CD4-positive, alpha-beta T cell treated with Interferon gamma for 1 hour (primary cell): Measurements from ENCODE around the gene NEFH.
A peak's percentile ranks its signal among the peaks of the same experiment; 100 is the strongest.

Source experiments
- DNase-seq: peaks from one replicate; pipeline ENCODE4 v3.0.0-alpha.2; 2020

The NEFH gene

DNA sequence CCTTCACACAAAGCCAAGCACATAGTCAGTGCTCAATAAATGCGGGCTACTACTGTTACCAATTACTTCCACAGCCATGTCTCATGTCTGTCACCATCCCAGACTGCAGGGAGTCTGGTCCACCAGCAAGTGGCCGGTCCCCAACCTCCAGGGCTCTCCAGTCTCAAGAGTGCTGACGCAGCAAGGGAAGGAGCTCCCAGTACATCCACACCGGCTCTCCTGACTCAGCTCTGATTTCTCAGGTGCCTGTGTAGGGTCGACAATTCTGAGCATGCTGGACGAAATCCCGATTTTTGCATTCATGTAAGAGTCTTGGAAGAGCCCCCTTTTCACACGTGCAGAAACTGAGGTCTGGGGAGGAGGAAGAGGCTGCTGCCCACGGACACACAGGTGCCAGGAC lies 10.3 kb upstream of the NEFH start:
- DNase-seq, result no peak

DNA sequence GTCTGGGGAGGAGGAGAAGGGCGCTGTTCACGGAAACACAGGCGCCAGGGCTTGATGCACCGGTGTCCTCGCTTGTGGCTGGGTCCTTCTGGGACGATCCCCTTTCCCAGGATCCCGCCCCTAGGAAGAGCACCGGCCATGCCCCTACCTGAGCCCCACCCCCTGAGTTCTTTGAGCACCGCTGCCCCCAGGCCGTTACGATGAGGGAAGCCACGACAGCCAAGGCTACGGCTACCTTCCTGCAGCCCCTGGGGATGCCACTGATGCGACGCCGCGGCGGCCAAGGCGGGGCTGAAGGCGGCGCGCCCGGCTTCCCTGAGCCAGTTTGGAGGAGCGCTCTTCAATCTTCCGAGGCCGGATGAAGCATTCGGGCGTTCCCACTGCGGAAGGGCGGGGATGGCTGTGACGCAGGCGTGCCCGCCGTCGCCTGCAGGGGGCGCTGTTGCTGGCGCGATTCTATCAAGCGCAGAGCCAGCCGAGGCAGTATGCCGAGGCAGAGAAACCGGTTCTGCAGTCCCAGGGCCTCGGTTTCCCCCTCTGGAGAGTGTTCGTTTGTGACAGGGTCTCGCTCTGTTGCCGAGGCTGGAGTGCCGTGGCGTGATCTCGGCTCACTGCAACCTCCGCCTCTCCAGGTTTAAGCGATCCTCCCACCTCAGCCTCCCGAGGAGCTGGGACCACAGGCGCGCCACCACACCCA lies 9.7 kb upstream of the NEFH start:
- DNase-seq, result peak; percentile 47

GRCh38 chr22:29473001-29473400 lies 7.0 kb upstream of the NEFH start:
- DNase-seq, result no peak

GRCh38 chr22:29475550-29475949 lies 4.5 kb upstream of the NEFH start:
- peak; percentile 31 for DNase-seq

GRCh38 chr22:29476116-29476515 lies 3.9 kb upstream of the NEFH start:
- DNase-seq, result no peak

DNA sequence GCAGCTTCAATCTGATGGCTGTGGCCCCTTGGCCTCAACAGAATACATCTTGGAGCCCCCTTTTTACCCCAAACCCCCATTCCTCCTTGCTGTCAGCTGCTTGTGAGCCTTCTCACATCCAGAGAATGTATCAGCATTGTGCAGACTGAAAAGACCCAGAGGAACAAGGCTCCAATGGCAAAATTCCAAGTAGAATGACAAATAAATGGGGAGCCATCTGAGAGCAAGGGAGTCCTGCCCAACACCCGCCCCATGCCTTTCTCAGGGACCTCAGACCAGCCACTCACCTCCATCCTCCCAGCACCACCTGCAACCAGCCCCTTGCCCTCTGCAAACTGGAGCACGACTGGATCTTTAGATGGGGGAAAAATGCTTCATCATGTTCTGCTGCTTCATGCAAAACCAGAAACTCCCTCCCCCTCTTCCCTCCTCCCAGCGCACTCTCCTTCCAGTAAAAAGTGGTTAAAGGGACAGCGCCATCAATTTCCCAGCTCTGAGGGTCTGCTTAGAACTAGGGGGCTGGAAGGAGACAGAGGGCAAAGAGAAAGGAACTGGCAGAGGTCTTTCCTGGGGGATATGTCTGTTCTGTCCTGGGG lies 2.2 kb upstream of the NEFH start:
- DNase-seq, result no peak

GRCh38 chr22:29478326-29479276 lies 1.4 kb upstream of the NEFH start:
- DNase-seq, result no peak

DNA sequence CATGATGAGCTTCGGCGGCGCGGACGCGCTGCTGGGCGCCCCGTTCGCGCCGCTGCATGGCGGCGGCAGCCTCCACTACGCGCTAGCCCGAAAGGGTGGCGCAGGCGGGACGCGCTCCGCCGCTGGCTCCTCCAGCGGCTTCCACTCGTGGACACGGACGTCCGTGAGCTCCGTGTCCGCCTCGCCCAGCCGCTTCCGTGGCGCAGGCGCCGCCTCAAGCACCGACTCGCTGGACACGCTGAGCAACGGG lies 169 bp downstream of the NEFH start:
- DNase-seq, result no peak

GRCh38 chr22:29480512-29481264 lies 670 bp downstream of the NEFH start:
- DNase-seq, result peak; percentile 68

DNA sequence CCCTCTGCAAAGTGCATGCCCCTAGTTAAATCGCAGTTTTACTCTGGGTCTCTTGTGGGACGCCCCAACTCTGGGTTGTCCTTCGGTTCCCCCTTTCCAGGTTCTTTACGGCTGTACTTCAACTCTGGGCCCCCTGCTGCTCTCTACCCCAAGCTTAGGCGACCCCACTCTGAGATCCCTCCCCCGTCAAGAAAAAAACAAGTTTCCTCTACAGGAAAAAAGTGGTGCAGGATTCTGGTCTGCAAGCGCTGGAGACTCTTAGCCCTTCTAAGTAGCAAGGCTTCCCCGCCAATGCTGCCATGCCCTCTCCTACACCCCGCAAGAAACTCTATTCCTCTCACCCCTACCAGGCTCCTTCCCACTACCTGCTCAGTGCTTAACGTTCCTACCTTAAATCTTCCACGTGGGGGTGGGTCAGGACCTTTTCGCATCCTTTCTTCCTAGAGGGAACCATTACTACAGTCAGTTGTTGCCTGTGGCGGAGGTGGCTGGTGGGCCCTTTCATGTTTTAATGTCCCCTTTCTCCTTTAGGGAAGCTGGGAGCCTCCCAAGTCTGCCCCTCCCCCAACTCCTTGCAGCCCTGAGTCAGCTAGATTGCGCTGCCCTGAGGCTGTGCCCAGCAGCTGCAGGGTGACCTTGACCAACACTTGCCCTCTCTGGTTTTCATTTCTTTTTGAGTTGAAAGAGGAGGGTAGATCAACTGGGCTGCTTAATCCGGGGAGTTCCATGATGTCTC lies 1.4 kb downstream of the NEFH start:
- DNase-seq, result no peak

GRCh38 chr22:29482253-29482652 lies 2.2 kb downstream of the NEFH start:
- no peak for DNase-seq

DNA sequence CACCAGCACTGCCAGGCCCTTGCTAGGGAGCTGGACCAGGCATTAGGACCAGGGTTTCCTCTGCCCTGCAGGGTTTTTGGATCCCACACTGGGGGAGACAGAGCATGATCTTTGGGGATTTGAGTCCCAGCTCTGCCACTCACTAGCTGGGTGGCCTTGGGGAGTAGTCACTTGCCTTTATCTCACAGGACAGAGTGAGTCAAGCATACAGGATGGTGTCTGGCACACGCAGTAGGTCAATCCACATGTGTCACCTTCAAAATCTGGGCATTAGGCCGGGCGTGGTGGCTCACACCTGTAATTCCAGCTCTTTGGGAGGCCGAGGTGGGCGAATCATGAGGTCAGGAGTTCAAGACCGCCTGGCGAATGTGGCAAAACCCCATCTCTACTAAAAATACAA lies 2.7 kb downstream of the NEFH start:
- DNase-seq, result no peak

- DNase-seq, result no peak
These were observed 3.2 kb downstream of the NEFH start for GRCh38 chr22:29483254-29483653.

DNA sequence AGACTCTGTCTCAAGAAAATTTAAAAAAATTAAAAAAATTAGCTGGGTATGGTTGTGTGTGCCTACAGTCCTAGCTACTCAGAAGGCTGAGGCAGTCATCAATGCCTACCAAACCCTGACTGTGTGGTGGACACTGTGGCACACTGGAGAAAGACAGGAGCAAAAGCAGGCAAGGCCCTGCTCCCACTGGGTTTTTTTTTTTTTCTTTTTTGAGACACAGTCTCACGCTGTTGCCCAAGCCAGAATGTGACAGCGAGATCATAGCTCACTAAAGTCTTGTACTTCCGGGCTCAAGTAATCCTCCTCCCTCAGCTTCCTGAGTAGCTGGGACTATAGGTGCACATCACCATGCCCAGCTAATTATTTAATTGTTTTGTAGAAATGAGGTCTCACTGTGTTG lies 4.6 kb downstream of the NEFH start:
- no peak for DNase-seq

DNA sequence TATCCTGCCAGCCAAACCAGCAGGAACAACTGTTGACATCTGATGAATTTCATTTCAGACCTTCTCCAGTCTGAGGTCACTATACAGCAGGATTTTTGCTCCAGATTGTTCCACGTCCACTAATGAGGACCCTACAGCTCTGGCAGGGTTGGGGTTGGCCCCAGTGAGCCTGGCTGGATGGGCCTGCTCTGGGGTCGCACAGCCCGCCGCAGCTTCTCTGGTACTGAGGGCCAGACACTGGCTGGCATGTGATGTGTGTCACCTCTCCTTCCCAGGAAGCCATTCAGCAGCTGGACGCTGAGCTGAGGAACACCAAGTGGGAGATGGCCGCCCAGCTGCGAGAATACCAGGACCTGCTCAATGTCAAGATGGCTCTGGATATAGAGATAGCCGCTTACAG lies 5.4 kb downstream of the NEFH start:
- DNase-seq, result no peak

DNA sequence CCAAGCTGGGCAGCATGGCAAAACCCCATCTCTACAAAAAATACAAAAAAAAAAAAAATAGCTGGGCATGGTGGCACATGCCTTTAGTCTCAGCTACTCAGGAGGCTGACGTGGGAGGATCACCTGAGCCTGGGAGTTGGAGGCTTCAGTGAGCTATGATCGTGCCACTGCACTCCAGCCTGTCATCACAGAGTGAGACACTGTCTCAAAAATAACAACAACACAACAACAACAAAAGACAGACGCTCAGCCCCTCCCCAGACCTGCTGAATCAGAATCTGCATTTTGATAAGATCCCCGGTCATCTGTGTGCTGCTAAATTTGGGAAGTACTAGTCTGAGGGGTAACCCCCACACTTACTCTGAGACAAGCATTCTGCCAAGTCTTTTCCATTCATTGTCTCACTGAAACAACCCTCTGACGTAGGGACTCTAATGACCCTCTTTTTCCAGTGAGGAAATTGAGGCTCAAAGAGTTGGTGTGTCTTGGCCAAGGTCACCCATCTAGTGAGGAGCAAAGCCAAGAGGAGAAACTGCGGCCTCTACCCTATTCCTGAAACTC lies 7.5 kb downstream of the NEFH start:
- no peak for DNase-seq

DNA sequence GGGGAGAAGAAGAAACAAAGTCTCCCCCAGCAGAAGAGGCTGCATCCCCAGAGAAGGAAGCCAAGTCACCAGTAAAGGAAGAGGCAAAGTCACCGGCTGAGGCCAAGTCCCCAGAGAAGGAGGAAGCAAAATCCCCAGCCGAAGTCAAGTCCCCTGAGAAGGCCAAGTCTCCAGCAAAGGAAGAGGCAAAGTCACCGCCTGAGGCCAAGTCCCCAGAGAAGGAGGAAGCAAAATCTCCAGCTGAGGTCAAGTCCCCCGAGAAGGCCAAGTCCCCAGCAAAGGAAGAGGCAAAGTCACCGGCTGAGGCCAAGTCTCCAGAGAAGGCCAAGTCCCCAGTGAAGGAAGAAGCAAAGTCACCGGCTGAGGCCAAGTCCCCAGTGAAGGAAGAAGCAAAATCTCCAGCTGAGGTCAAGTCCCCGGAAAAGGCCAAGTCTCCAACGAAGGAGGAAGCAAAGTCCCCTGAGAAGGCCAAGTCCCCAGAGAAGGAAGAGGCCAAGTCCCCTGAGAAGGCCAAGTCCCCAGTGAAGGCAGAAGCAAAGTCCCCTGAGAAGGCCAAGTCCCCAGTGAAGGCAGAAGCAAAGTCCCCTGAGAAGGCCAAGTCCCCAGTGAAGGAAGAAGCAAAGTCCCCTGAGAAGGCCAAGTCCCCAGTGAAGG lies 9.2 kb downstream of the NEFH start:
- peak; percentile 11 for DNase-seq

- no peak for DNase-seq
These were observed 11.0 kb downstream of the NEFH start for GRCh38 chr22:29491012-29491411.

DNA sequence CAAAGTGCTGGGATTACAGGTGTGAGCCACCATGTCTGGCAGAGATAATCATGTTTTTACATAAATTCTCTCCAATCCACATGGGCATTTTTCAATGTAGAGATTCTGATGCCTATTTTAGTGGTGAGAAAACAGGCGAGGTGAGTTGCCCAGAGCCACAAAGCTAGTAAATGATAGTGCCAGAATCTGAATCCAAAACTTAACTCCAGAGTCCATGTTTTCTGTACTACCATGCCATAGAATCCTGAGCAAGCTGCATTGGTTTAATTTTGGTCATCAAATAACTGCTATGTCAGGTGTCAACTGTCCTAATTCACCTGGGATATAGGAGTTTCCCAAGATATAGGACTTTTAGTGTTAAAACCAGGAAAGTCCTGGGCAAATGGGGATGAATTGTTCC lies 13.6 kb downstream of the NEFH start:
- DNase-seq, result no peak

DNA sequence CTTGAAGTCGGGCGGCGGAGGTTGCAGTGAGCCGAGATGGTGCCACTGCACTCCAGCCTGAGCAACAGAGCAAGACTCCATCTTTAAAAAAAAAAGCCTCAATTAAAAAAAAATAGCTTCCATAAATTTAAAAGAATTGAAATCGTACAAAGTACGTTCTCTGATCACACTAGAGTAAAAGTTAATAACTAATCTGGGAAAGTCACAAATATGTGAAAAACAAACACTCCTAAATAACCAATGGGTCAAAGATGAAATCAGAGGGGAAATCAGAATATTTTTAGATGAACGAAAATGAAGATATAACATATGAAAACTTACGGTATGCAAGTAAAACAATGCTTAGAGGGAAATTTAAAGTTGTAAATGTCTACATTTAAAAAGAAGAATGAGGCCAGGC lies 19.8 kb downstream of the NEFH start:
- DNase-seq, result no peak

- DNase-seq, result no peak
These were observed 23.9 kb downstream of the NEFH start for GRCh38 chr22:29503811-29504372.

GRCh38 chr22:29509298-29509697 lies 29.3 kb downstream of the NEFH start:
- no peak for DNase-seq
